T-cell (primary cell): Measurements from ENCODE around the gene SLC2A5. TPM values are rescaled to one million over a fixed set of nuclear protein-coding genes. Genes with fewer than 3 reads are reported as not detected.
"Not testable (repeated sequence)": the region's sequence is repeated elsewhere in the genome, so short reads cannot be mapped to it uniquely, and the experiment has no call there.

Experiments used
- ATAC-seq, 4 experiments: fragments of 200-7000 bp in 3 of 4; fragments of 150-1000 bp in 1 of 4; cut with Tn5 transposase; replicated peaks in 1 of 4; 1 replicate in 3 of 4; 2 replicates in 1 of 4; pipeline ENCODE4 v1.10.0; 2021; ENCODE audit warnings: moderate library complexity in 3 of 4, mild to moderate bottlenecking in 2 of 4, moderate number of reproducible peaks in 1 of 4
- CTCF ChIA-PET, 2 donors: fragments of 300-600 bp; sonication (Branson Sonifier 250); formaldehyde crosslinking; loops; one replicate each; lab custom pipeline; 2022; ENCODE audit warnings: antibody characterized with exemption in 2 of 2; lab: Charles Lee
- POLR2A ChIA-PET, 2 donors: fragments of 300-600 bp; sonication (Branson Sonifier 250); formaldehyde crosslinking; loops; one replicate each; lab custom pipeline; 2022; ENCODE audit warnings: antibody characterized with exemption in 2 of 2; lab: Charles Lee
- DNase-seq, 35 experiments: peaks; one replicate each; pipeline versions ENCODE4 v3.0.0 to v3.0.0-alpha.2; 2013 to 2023
- H3K27ac ChIP-seq: one replicate; pipeline ENCODE4 v1.5.1; 2013; ENCODE audit warnings: low read length
- H3K27me3 ChIP-seq, 2 experiments: replicated peaks in 1 of 2; 1 replicate in 1 of 2; 2 replicates in 1 of 2; pipeline versions ENCODE4 v1.6.1 to v1.7.0; 2013; ENCODE audit warnings: low read length in 1 of 2, mixed read lengths in 1 of 2; ENCODE audit not compliant: control insufficient read depth in 2 of 2, insufficient read depth in 2 of 2; ENCODE audit errors: extremely low read depth in 1 of 2
- H3K36me3 ChIP-seq, 2 donors: 1 replicate in 1 of 2; 2 replicates in 1 of 2; pipeline versions ENCODE4 v1.6.1 to v1.7.0; 2013; ENCODE audit warnings: low read length in 1 of 2; ENCODE audit not compliant: control insufficient read depth in 2 of 2, insufficient read depth in 1 of 2; ENCODE audit errors: extremely low read depth in 1 of 2
- H3K4me1 ChIP-seq, 2 experiments: 1 replicate in 1 of 2; 2 replicates in 1 of 2; pipeline versions ENCODE4 v1.6.1 to v1.7.0; 2013; ENCODE audit warnings: low read length in 2 of 2, mixed read lengths in 1 of 2; ENCODE audit not compliant: insufficient read depth in 2 of 2, control insufficient read depth in 1 of 2; ENCODE audit errors: extremely low read depth in 1 of 2
- H3K4me3 ChIP-seq, 2 donors: 1 replicate in 1 of 2; 2 replicates in 1 of 2; pipeline versions ENCODE4 v1.5.1 to v1.7.0; 2013; ENCODE audit warnings: mild to moderate bottlenecking in 2 of 2, low read length in 1 of 2, moderate library complexity in 1 of 2; ENCODE audit not compliant: control insufficient read depth in 1 of 2; ENCODE audit errors: extremely low read depth in 1 of 2
- H3K9me3 ChIP-seq: 2 replicates; pipeline ENCODE4 v1.7.0; 2013
- H3K27ac Mint-ChIP-seq, 2 donors: one replicate each; pipeline ENCODE4 v1.8.0; 2020 to 2021; ENCODE audit warnings: mild to moderate bottlenecking in 2 of 2, mixed read lengths in 2 of 2
- H3K27me3 Mint-ChIP-seq, 2 donors: one replicate each; pipeline ENCODE4 v1.8.0; 2021 to 2022; ENCODE audit warnings: mixed read lengths in 2 of 2
- H3K36me3 Mint-ChIP-seq: one replicate; pipeline ENCODE4 v1.8.0; 2021; ENCODE audit warnings: mixed read lengths
- H3K4me1 Mint-ChIP-seq, 3 donors: one replicate each; pipeline ENCODE4 v1.8.0; 2020 to 2022; ENCODE audit warnings: mixed read lengths in 3 of 3, mild to moderate bottlenecking in 1 of 3
- H3K4me3 Mint-ChIP-seq, 3 donors: one replicate each; pipeline ENCODE4 v1.8.0; 2020 to 2022; ENCODE audit warnings: mild to moderate bottlenecking in 3 of 3, mixed read lengths in 3 of 3, moderate library complexity in 3 of 3
- H3K9me3 Mint-ChIP-seq, 3 donors: one replicate each; pipeline ENCODE4 v1.8.0; 2020 to 2022; ENCODE audit warnings: mixed read lengths in 3 of 3
- WGBS: methylation state at CpG from one replicate; pipeline ENCODE4 v1.1.5; 2013; ENCODE audit warnings: missing lambda C conversion rate; ENCODE audit not compliant: insufficient coverage; 5-methylcytosine and 5-hydroxymethylcytosine counted together
- total RNA-seq, 35 experiments: library from RNA in 6 of 35; stranded (reverse) in 6 of 35; fragments of 120-200 nt in 1 of 35; gene quantifications; one replicate each; pipeline versions ENCODE4 v1.2.1 to v1.2.4 and lab custom pipeline; 2013 to 2026

SLC2A5 gene
- total RNA-seq, 5 donors from 2014 or later (not counting 1 experiment from before 2014, with no cell fraction given), result 0.32 to 1.5 (median 0.86) TPM

DNA sequence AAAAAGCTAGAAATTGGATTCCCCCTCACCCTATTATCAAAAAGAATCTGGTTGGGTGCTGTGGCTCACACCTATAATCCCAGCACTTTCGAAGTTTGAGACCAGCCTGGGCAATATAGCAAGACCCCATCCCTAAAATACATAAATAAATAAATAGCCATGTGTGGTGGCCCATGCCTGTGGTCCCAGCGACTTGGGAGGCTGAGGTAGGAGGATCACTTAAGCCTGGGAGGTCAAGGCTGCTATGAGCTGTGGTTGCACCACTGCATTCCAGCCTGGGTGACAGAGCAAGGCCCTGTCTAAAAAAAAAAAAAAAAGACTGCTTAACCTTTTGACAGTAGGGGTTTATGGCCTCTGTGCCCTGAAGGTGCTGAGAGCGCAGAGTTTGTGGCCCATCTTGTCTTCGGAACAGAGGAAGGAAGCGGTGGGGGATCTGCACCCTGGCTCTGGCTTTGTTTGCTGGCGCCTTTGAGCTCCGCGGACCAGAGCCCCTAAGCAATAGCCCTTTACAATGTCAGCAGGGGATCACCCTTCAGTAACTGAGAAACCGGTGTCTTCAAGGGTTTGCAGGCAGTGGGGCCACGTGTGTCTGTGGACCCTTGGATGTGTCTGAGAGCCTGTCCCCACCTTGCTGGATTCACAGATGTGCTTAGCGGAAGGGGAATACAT, 65.3 kb downstream of the SLC2A5 start:
- Histone ChIP-seq H3K27ac (no peak overlapping the region), H3K4me1 (peaks cover 5 to 10% of the 10 kb centered on the region in 2 experiments), H3K36me3 (no peaks in the 10 kb centered on the region), H3K9me3 (no peaks in the 10 kb centered on the region), H3K4me3 (peak overlapping the region in 1 of 2 donors; percentile 38), H3K27me3 (peaks cover 0 to 17% of the 10 kb centered on the region in 2 experiments)
- WGBS, result 55% methylated on average over 10 of the region's 11 CpGs
- ChIA-PET POLR2A (interaction anchor here in 1 of 2 donors (0.6 kb wide), 1 partner anchor 114 kb away, joined by 7 read pairs; no protein-coding TSS in a partner anchor), CTCF (interaction anchor here (0.6 to 2.2 kb wide), 19 partner anchors 12 to 1765 kb away, joined by 3 to 19 read pairs (median 4); no protein-coding TSS in a partner anchor)
- H3K9me3 Mint-ChIP-seq, result no peaks in the 10 kb centered on the region
- peak; percentile 48 to 66 (median 55) for ATAC-seq
- DNase-seq, result peak in 3 of 35 experiments; percentile 17 to 34 (median 27)
- no peaks in the 10 kb centered on the region for H3K36me3 Mint-ChIP-seq
- H3K4me3 Mint-ChIP-seq, result peak overlapping the region in 2 of 3 donors; percentile 21 to 63
- peaks cover 11 to 13% (median 13%) of the 10 kb centered on the region in 3 donors for H3K4me1 Mint-ChIP-seq
- peak overlapping the region in 1 of 2 donors; percentile 28 for H3K27ac Mint-ChIP-seq
- H3K27me3 Mint-ChIP-seq, result peaks cover 0 to 1% of the 10 kb centered on the region in 2 donors

DNA sequence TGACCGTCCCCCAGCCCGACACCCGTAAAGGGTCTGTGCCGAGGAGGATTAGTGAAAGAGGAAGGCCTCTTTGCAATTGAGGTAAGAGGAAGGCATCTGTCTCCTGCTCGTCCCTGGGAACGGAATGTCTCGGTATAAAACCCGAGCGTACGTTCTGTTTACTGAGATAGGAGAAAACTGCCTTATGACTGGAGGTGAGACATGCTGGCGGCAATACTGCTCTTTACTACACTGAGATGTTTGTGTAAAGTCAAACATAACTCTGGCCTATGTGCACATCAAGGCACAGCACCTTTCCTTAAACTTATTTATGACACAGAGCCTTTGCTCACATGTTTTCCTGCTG, 67.2 kb downstream of the SLC2A5 start:
- ATAC-seq, H3K36me3 ChIP-seq, H3K4me3 ChIP-seq, H3K9me3 ChIP-seq, H3K27me3 Mint-ChIP-seq, H3K27ac Mint-ChIP-seq, H3K36me3 Mint-ChIP-seq, H3K4me3 Mint-ChIP-seq, H3K27ac ChIP-seq, POLR2A ChIA-PET, H3K9me3 Mint-ChIP-seq, DNase-seq, H3K4me1 ChIP-seq, CTCF ChIA-PET: not testable (repeated sequence)
- WGBS, result 93% methylated on average over 10 of the region's 11 CpGs
- peaks cover 9 to 13% (median 13%) of the 10 kb centered on the region in 3 donors for H3K4me1 Mint-ChIP-seq
- H3K27me3 ChIP-seq, result peaks cover 0 to 13% of the 10 kb centered on the region in 2 experiments

DNA sequence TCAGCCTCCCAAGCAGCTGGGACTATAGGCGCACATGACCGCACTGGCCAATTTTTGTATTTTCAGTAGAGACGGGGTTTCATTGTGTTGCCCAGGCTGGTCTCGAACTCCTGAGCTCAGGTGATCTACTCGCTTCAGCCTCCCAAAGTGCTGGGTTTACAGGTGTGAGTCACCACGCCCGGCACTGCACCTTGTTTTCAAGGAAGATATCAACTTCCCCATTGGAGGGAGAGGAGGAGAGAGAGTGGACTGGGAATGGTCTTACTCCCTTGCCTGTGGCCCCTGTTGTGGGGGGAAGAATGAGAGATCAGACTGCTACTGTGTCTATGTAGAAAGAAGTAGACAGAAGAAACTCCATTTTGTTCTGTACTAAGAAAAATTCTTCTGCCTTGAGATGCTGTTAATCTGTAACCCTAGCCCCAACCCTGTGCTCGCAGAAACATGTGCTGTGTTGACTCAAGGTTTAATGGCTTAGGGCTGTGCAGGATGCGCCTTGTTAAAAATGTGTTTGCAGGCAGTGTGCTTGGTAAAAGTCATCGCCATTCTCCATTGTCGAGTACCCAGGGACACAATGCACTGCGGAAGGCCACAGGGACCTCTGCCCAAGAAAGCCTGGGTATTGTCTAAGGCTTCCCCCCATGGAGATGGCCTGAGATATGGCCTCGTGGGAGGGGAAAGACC, 67.8 kb downstream of the SLC2A5 start:
- H3K4me3 ChIP-seq, H3K27ac ChIP-seq, H3K36me3 ChIP-seq, H3K27me3 Mint-ChIP-seq, H3K27ac Mint-ChIP-seq, POLR2A ChIA-PET, H3K4me1 ChIP-seq, H3K9me3 Mint-ChIP-seq, ATAC-seq, H3K4me3 Mint-ChIP-seq, H3K9me3 ChIP-seq, CTCF ChIA-PET, H3K36me3 Mint-ChIP-seq, DNase-seq: not testable (repeated sequence)
- peaks cover 0 to 13% of the 10 kb centered on the region in 2 experiments for H3K27me3 ChIP-seq
- peaks cover 9 to 13% (median 13%) of the 10 kb centered on the region in 3 donors for H3K4me1 Mint-ChIP-seq
- WGBS, result 74% methylated on average over 12 of the region's 13 CpGs

DNA sequence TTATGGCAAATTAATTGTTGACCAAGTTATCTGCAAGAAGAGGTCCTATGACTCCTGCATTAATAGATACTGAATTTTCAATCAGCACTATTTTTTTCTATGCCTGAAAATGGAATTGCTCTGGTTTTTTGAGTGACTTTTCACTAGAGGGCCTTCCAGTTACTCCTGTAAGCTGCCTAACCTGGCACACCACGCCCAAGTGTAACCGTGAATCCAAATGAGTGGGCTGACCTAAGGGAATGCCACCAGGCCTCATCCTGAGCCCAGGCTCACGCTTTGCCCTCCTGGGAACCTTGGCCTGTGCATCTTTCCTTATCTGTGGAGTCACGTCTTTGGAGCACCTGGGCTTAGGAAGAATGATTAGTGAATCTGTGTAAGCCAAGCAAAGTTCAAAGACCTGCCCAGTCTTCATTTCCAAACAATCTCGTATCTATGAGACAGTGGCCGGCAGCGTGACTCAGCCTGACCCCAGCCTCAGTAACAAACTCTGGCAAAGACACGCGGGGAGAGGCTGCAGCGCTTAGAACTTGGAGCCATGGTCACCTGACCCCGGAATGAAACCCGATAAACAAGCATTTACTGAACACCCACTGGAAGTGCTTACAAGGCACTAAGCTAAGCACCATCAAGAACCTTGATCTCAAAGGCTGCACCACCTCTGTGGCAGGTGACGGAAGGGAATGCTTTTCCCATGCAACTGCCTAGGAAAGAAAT, 75.3 kb downstream of the SLC2A5 start:
- WGBS, result 100% methylated on average over 1 of the region's 13 CpGs
- ATAC-seq, H3K4me1 ChIP-seq, H3K36me3 ChIP-seq, H3K27me3 Mint-ChIP-seq, H3K36me3 Mint-ChIP-seq, H3K27ac ChIP-seq, H3K4me1 Mint-ChIP-seq, CTCF ChIA-PET, POLR2A ChIA-PET, H3K9me3 ChIP-seq, H3K9me3 Mint-ChIP-seq, H3K4me3 Mint-ChIP-seq, H3K27me3 ChIP-seq, H3K4me3 ChIP-seq, DNase-seq, H3K27ac Mint-ChIP-seq: not testable (repeated sequence)

DNA sequence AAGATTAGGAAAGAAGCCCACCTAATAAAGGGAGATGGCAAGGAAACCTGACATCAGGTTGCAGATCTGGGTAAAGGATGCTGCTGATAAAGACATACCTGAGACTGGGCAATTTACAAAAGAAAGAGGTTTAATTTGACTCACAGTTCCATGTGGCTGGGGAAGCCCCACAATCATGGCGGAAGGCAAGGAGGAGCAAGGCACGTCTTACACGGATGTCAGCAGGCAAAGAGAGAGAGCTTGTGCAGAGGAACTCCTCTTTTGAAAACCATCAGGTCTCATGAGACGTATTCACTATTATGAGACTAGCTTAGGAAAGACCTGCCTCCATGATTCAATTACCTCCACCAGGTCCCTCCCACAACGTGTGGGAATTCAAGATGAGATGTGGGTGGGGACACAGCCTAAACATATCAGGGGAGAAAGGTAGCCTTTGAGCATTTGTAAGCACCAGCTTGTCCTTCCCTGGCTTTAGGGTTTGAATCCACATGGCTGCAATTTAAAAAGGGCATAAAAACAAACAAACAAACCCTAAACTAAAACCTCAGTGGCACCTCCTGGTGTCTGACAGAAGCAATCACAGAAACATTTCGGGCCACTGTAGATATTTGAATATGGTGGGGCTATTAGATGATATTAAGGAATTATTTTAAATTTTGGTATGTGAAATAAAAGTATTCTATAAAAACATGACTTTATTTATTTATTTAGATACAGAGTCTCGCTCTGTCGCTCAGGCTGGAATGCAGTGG, 76.3 kb downstream of the SLC2A5 start:
- H3K27me3 Mint-ChIP-seq, result no peaks in the 10 kb centered on the region
- CTCF ChIA-PET, result no interaction called here
- H3K9me3 Mint-ChIP-seq, result peaks cover 0 to 3% (median 0%) of the 10 kb centered on the region in 3 donors
- H3K27ac Mint-ChIP-seq, result no peak overlapping the region
- no peak overlapping the region for H3K4me3 Mint-ChIP-seq
- no peaks in the 10 kb centered on the region for H3K36me3 ChIP-seq
- WGBS, result 100% methylated on average over 2 of the region's 8 CpGs
- POLR2A ChIA-PET, result no interaction called here
- H3K4me1 ChIP-seq, result peaks cover 0 to 5% of the 10 kb centered on the region in 2 experiments
- no peak overlapping the region for H3K27ac ChIP-seq
- peaks cover under 1 to 7% (median under 1%) of the 10 kb centered on the region in 3 donors for H3K4me1 Mint-ChIP-seq
- no peak overlapping the region for H3K4me3 ChIP-seq
- ATAC-seq (no peak), DNase-seq (no peak)
- no peaks in the 10 kb centered on the region for H3K9me3 ChIP-seq
- H3K36me3 Mint-ChIP-seq, result no peaks in the 10 kb centered on the region
- H3K27me3 ChIP-seq, result peaks cover 0 to 3% of the 10 kb centered on the region in 2 experiments

DNA sequence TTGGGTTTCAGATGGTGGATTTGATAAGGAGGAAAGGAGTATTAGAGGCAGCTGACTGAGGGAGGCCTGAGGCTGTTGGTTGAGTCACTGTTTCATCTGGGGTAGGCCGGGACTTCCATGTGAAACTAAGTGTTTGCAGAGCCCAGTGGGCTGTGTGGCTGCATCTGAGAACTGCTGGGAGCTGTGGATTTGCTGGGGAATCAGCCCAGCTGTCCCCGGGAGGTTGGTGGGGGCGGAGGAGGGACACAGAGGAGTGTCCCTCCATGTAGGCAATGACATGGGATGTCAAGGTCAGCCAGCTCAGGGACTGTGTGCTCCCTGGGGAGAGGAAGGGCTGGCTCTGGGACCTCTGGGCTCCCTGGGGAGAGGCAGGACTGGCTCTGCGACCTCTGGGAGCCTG, 79.6 kb downstream of the SLC2A5 start:
- H3K4me3 ChIP-seq, result no peak overlapping the region
- ChIA-PET CTCF (interaction anchor here (1.0 to 1.3 kb wide), 3 partner anchors 15 to 75 kb away, joined by 4 to 13 read pairs (median 6); no protein-coding TSS in a partner anchor), POLR2A (no interaction called here)
- no peak for DNase-seq
- H3K27ac Mint-ChIP-seq, result peak overlapping the region in 1 of 2 donors; percentile 2
- ATAC-seq, result no peak
- H3K36me3 ChIP-seq, result no peaks in the 10 kb centered on the region
- no peaks in the 10 kb centered on the region for H3K9me3 ChIP-seq
- H3K27me3 ChIP-seq, result peaks cover 0 to 3% of the 10 kb centered on the region in 2 experiments
- no peaks in the 10 kb centered on the region for H3K27me3 Mint-ChIP-seq
- no peak overlapping the region for H3K4me3 Mint-ChIP-seq
- WGBS, result 71% methylated on average over 4 of the region's 4 CpGs
- peaks cover 20 to 28% (median 22%) of the 10 kb centered on the region in 3 donors for H3K4me1 Mint-ChIP-seq
- H3K36me3 Mint-ChIP-seq, result no peaks in the 10 kb centered on the region
- peaks cover 0 to 3% (median 0%) of the 10 kb centered on the region in 3 donors for H3K9me3 Mint-ChIP-seq
- H3K27ac ChIP-seq, result no peak overlapping the region
- H3K4me1 ChIP-seq, result peaks cover 14 to 24% of the 10 kb centered on the region in 2 experiments
